Mesothelial cell of epicardium (in vitro differentiated cells): ENCODE measurements around the gene HOXB8. TPM values are rescaled to one million over a fixed set of nuclear protein-coding genes. Genes with fewer than 3 reads are reported as not detected.

Experiments
- DNase-seq, 2 experiments: peaks; one replicate each; pipeline ENCODE4 v3.0.0; 2021; ENCODE audit warnings: low spot score in 2 of 2; ENCODE audit not compliant: unreplicated experiment in 2 of 2
- H3K27ac Mint-ChIP-seq: 2 replicates; pipeline ENCODE4 v1.8.0; 2021; ENCODE audit warnings: mixed read lengths
- H3K27me3 Mint-ChIP-seq: 2 replicates; pipeline ENCODE4 v1.8.0; 2021; ENCODE audit warnings: low read depth, mixed read lengths
- H3K36me3 Mint-ChIP-seq: 2 replicates; pipeline ENCODE4 v1.8.0; 2021; ENCODE audit warnings: mixed read lengths
- H3K4me1 Mint-ChIP-seq: 2 replicates; pipeline ENCODE4 v1.8.0; 2021; ENCODE audit warnings: mixed read lengths
- H3K4me3 Mint-ChIP-seq: 2 replicates; pipeline ENCODE4 v1.8.0; 2021; ENCODE audit warnings: mild to moderate bottlenecking, moderate library complexity, mixed read lengths
- H3K9me3 Mint-ChIP-seq: 2 replicates; pipeline ENCODE4 v1.8.0; 2021; ENCODE audit warnings: mixed read lengths
- total RNA-seq: library from RNA; stranded (reverse); gene quantifications from 3 replicates; pipeline ENCODE4 v1.2.1, GENCODE V29; 2021
- TF ChIP-seq, protein P1 (sequence below): fragments of 200-600 bp; sonication (generic); IDR thresholded peaks from one replicate; pipeline ENCODE4 v1.5.0; 2021; ENCODE audit warnings: antibody characterized with exemption; ENCODE audit not compliant: unreplicated experiment

Gene HOXB8
- total RNA-seq, 1 donor from 2014 or later: 78.8 TPM

DNA sequence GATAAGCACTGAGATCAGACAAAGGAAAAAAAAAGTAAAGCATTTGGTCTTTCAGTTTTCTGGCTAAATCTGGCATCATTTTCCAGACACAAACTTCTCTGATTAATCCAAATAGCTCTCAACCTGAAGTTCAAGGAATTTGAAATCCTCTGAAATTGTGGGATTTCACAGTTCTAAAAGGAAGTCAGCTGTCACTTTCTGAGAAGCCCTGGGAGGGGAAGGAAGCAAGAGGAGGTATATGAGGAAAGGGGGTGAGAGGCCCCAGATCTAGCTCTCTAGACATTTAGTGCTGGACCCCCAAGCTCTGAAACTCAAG is 28.6 kb upstream of the HOXB8 start:
- TF ChIP-seq, protein P1, sequence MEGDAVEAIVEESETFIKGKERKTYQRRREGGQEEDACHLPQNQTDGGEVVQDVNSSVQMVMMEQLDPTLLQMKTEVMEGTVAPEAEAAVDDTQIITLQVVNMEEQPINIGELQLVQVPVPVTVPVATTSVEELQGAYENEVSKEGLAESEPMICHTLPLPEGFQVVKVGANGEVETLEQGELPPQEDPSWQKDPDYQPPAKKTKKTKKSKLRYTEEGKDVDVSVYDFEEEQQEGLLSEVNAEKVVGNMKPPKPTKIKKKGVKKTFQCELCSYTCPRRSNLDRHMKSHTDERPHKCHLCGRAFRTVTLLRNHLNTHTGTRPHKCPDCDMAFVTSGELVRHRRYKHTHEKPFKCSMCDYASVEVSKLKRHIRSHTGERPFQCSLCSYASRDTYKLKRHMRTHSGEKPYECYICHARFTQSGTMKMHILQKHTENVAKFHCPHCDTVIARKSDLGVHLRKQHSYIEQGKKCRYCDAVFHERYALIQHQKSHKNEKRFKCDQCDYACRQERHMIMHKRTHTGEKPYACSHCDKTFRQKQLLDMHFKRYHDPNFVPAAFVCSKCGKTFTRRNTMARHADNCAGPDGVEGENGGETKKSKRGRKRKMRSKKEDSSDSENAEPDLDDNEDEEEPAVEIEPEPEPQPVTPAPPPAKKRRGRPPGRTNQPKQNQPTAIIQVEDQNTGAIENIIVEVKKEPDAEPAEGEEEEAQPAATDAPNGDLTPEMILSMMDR: no peak
- Mint-ChIP-seq H3K4me3 (peak overlapping the region; percentile 85), H3K36me3 (no peaks in the 10 kb centered on the region), H3K4me1 (peaks cover 51% of the 10 kb centered on the region), H3K9me3 (no peaks in the 10 kb centered on the region), H3K27ac (peak overlapping the region; percentile 69), H3K27me3 (peaks cover 94% of the 10 kb centered on the region)
- DNase-seq: no peak

DNA sequence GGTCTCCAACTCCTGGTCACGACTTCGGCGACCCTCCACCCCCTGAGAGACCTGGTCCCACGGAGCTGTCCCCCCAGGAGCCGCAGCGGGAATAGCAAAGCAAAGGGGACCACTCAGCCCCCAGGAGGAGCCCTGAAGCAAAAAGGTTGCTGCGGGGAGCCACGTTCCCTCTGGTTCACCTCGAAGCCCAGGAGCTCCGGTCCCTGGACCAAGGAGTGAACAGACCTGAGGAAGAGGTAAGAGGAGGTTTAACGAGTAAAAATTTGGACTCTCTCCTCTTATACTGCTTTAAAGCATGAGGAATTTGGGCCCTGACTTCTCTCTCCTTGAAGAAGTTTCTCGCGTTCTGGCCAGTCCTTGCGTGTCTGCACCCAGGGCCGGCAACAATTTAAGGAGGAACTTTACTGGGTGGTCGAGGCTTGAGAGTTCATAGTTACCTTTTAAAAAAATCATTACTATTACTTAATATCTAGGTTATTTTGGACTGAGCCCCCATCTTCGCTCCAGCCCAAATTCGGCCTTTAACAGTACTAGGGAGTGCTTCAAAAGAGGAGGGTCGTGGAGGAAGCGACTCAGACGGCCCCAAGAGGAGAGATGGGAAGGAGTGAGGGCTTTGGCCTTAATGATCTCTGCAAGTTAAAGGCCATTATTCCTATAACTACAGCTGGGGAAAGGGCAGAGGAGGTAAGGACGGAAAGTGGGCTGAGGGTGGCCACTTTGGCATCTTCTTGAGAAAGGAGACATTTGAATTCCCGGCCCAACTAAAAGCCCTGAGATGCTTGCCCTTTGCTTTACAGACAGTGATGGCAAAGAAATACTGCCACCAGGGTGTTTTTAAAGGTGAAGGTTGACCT is 28.0 kb upstream of the HOXB8 start:
- peak overlapping the region; percentile 69 for H3K27ac Mint-ChIP-seq
- H3K9me3 Mint-ChIP-seq: no peaks in the 10 kb centered on the region
- H3K27me3 Mint-ChIP-seq: peaks cover 94% of the 10 kb centered on the region
- H3K4me3 Mint-ChIP-seq: peak overlapping the region; percentile 85
- H3K4me1 Mint-ChIP-seq: peaks cover 51% of the 10 kb centered on the region
- DNase-seq: no peak
- no peaks in the 10 kb centered on the region for H3K36me3 Mint-ChIP-seq
- TF ChIP-seq, protein P1: no peak

DNA sequence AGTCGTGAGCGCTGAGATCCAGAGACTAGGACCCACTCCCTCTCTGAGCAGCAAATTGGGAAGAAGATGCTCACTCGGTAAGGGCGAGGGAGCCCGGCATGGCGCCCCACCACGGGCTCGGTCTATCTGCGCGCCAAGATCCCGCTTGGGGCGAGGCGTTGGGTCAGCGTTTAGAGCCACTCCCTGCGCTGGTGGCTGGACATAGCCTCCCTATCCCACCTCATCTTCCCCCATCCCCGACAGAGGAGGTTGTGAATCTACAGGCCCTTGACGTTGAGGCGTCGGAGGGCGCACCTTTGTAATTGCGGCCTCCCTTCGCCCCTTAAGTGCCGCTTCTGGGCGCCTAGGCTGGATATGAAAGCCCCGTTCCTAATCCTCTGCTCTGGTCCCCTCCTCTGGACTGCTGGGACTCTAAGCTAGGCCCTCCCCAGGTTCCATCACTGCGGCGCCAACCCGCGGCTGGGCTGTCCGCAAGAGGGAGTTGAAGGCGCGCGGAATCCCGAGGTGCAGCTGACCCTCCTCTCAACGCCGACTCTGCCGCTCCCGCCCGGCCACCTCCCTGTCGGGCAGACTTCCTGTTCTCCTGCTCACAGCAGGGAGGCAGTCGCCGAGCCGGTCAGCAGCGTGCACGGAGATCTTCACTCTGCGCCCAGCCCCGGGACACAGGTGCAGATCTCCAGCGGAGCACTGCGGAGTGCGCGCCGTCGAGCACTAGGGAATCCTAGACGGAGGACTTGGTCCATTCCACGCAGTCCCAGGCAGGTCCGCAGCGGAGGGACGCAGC is 27.2 kb upstream of the HOXB8 start:
- H3K36me3 Mint-ChIP-seq: no peaks in the 10 kb centered on the region
- H3K9me3 Mint-ChIP-seq: no peaks in the 10 kb centered on the region
- peak overlapping the region; percentile 57 for H3K27ac Mint-ChIP-seq
- H3K4me1 Mint-ChIP-seq: peaks cover 56% of the 10 kb centered on the region
- DNase-seq: no peak
- peak overlapping the region; percentile 85 for H3K4me3 Mint-ChIP-seq
- TF ChIP-seq, protein P1: no peak
- H3K27me3 Mint-ChIP-seq: peaks cover 95% of the 10 kb centered on the region

GRCh38 chr17:48641541-48642058 is 26.5 kb upstream of the HOXB8 start:
- peak overlapping the region; percentile 15 for H3K4me3 Mint-ChIP-seq
- no peaks in the 10 kb centered on the region for H3K9me3 Mint-ChIP-seq
- H3K4me1 Mint-ChIP-seq: peaks cover 60% of the 10 kb centered on the region
- TF ChIP-seq, protein P1: no peak
- no peak for DNase-seq
- peak overlapping the region; percentile 66 for H3K27ac Mint-ChIP-seq
- peaks cover 98% of the 10 kb centered on the region for H3K27me3 Mint-ChIP-seq
- no peaks in the 10 kb centered on the region for H3K36me3 Mint-ChIP-seq

DNA sequence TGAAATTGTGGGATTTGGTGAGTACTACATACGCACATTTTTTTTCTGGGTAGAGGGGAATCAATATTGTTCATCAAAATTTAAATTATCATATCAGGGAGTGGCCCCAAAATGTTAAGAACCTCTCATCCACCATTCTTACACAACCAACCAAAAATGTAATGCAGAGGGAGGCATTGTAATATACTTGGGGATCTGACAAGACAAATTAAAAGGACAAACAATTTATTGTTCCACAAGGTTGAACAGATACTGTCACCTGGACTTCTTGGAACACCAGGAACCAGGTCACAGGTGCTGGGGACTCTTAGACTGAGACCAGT is 25.7 kb upstream of the HOXB8 start:
- H3K36me3 Mint-ChIP-seq: no peaks in the 10 kb centered on the region
- H3K9me3 Mint-ChIP-seq: no peaks in the 10 kb centered on the region
- H3K27me3 Mint-ChIP-seq: peaks cover 98% of the 10 kb centered on the region
- H3K4me1 Mint-ChIP-seq: peaks cover 62% of the 10 kb centered on the region
- H3K27ac Mint-ChIP-seq: no peak overlapping the region
- DNase-seq: no peak
- TF ChIP-seq, protein P1: no peak
- no peak overlapping the region for H3K4me3 Mint-ChIP-seq
